A549 (cell line): Measurements from ENCODE around the gene GXYLT2. TPM values are rescaled to one million over a fixed set of nuclear protein-coding genes. Genes with fewer than 3 reads are reported as not detected.

Source experiments
- ATAC-seq, 2 experiments: fragments of 200-7000 bp in 1 of 2; fragments of >200 bp in 1 of 2; cut with Nextera tagmentation in 1 of 2; cut with Tn5 transposase in 1 of 2; 3 replicates each; pipeline versions ENCODE4 v1.8.0 to v1.9.1; 2018 to 2020; ENCODE audit warnings: mild to moderate bottlenecking in 1 of 2, moderate library complexity in 1 of 2
- CTCF ChIA-PET: fragments of 300-600 bp; sonication (Branson Sonifier 250); formaldehyde crosslinking; extraction: SDS; loops from one replicate; lab custom pipeline; 2021; ENCODE audit warnings: antibody characterized with exemption, inconsistent platforms; lab: Yijun Ruan, JAX
- POLR2A ChIA-PET: fragments of 350-600 bp; formaldehyde crosslinking; extraction: SDS; loops from one replicate; lab custom pipeline; 2021; ENCODE audit warnings: antibody characterized with exemption, inconsistent platforms; lab: Yijun Ruan, JAX
- DNase-seq, 2 experiments: peaks; one replicate each; pipeline versions ENCODE4 v3.0.0 to v3.0.0-alpha.2; 2011 to 2016; ENCODE audit warnings: low read depth in 1 of 2, low spot score in 1 of 2
- FAIRE-seq: peaks from 2 replicates; lab custom pipeline; 2011; peaks lifted over from hg19 to GRCh38; lab: Jason Lieb, UNC
- H3K27ac ChIP-seq, 2 experiments: fragments of >200 bp; sonication (Bioruptor Twin); formaldehyde crosslinking; 3 replicates each; pipeline ENCODE4 v1.5.1; 2016 to 2017
- H3K4me1 ChIP-seq: fragments of >200 bp; sonication (Bioruptor Twin); formaldehyde crosslinking; 3 replicates; pipeline ENCODE4 v1.6.1; 2016
- H3K4me2 ChIP-seq: fragments of >200 bp; sonication (Bioruptor Twin); formaldehyde crosslinking; 3 replicates; pipeline ENCODE4 v1.6.1; 2016
- H3K4me3 ChIP-seq: fragments of >200 bp; sonication (Bioruptor Twin); formaldehyde crosslinking; 3 replicates; pipeline ENCODE4 v1.5.1; 2016
- H3K9me3 ChIP-seq: fragments of >200 bp; sonication (Bioruptor Twin); formaldehyde crosslinking; 3 replicates; pipeline ENCODE4 v1.6.1; 2016
- BCL3 ChIP-seq: fragments of >200 bp; sonication (Bioruptor Twin); formaldehyde crosslinking; IDR thresholded peaks from 3 replicates; pipeline ENCODE4 v1.6.1; 2016
- CBX2 ChIP-seq: fragments of 200-600 bp; sonication (generic); IDR thresholded peaks from 2 replicates; pipeline ENCODE4 v1.6.1; 2016; ENCODE audit warnings: low read depth, mild to moderate bottlenecking, borderline replicate concordance
- EHF ChIP-seq: fragments of 250-450 bp; sonication (Bioruptor Pico); IDR thresholded peaks from 2 replicates; pipeline ENCODE4 v1.5.0; 2020; ENCODE audit warnings: mild to moderate bottlenecking
- ESRRA ChIP-seq: fragments of 150-350 bp; IDR thresholded peaks from 2 replicates; pipeline ENCODE4 v1.6.1; 2014; ENCODE audit warnings: mild to moderate bottlenecking, low read length, borderline replicate concordance
- GATA3 ChIP-seq: IDR thresholded peaks from 2 replicates; pipeline ENCODE4 v1.6.1; 2012; ENCODE audit warnings: borderline replicate concordance
- HDAC2 ChIP-seq: fragments of 200-600 bp; sonication (generic); IDR thresholded peaks from 2 replicates; pipeline ENCODE4 v1.6.1; 2016
- HOXB5 ChIP-seq: fragments of 250-450 bp; sonication (Bioruptor Pico); IDR thresholded peaks from 2 replicates; pipeline ENCODE4 v1.5.0; 2020; ENCODE audit warnings: mild to moderate bottlenecking, moderate library complexity
- JUNB ChIP-seq: fragments of >200 bp; sonication (Bioruptor Twin); formaldehyde crosslinking; IDR thresholded peaks from 2 replicates; pipeline ENCODE4 v1.6.1; 2016
- KDM1A ChIP-seq: fragments of 200-600 bp; sonication (generic); IDR thresholded peaks from 2 replicates; pipeline ENCODE4 v1.6.1; 2016; ENCODE audit warnings: low read depth, mild to moderate bottlenecking
- NFE2L2 ChIP-seq: fragments of 150-350 bp; conservative IDR thresholded peaks from 2 replicates; pipeline ENCODE4 v1.6.1; 2014; ENCODE audit warnings: low read length
- NPAS2 ChIP-seq: fragments of 250-450 bp; sonication (Bioruptor Pico); IDR thresholded peaks from 2 replicates; pipeline ENCODE4 v1.8.0; 2022; ENCODE audit warnings: mild to moderate bottlenecking, moderate library complexity, borderline replicate concordance
- POLR2A ChIP-seq: IDR thresholded peaks from 2 replicates; pipeline ENCODE4 v1.6.1; 2012; ENCODE audit warnings: mild to moderate bottlenecking, low read length
- POLR2AphosphoS2 ChIP-seq: conservative IDR thresholded peaks from 2 replicates; pipeline ENCODE4 v1.6.1; 2012; ENCODE audit warnings: low read length, improper control_type of control experiment, inconsistent platforms
- RCOR1 ChIP-seq: fragments of 150-350 bp; IDR thresholded peaks from 2 replicates; pipeline ENCODE4 v1.6.1; 2014; ENCODE audit warnings: antibody characterized with exemption, low read length, low read depth
- RFX5 ChIP-seq: fragments of 450-650 bp; IDR thresholded peaks from 2 replicates; pipeline ENCODE4 v1.7.1; 2014; ENCODE audit warnings: antibody characterized with exemption, mild to moderate bottlenecking, moderate library complexity
- RNF2 ChIP-seq: fragments of 200-600 bp; sonication (generic); IDR thresholded peaks from 2 replicates; pipeline ENCODE4 v1.6.1; 2016; ENCODE audit warnings: low read depth, mild to moderate bottlenecking, antibody characterized with exemption, moderate library complexity, borderline replicate concordance
- TFCP2L1 ChIP-seq: fragments of 250-450 bp; sonication (Bioruptor Pico); IDR thresholded peaks from 2 replicates; pipeline ENCODE4 v1.5.0; 2021; ENCODE audit warnings: mild to moderate bottlenecking
- ZC3H11A ChIP-seq: fragments of 450-650 bp; IDR thresholded peaks from 2 replicates; pipeline ENCODE4 v1.6.1; 2014; ENCODE audit warnings: antibody characterized with exemption, mild to moderate bottlenecking
- ZNF302 ChIP-seq: fragments of 250-450 bp; sonication (Bioruptor Pico); IDR thresholded peaks from 2 replicates; pipeline ENCODE4 v1.9.0; 2021; ENCODE audit warnings: inconsistent platforms, mild to moderate bottlenecking, moderate library complexity
- WGBS: methylation state at CpG from one replicate; pipeline ENCODE4 v1.1.6; 2017; ENCODE audit errors: missing lambda C conversion rate; 5-methylcytosine and 5-hydroxymethylcytosine counted together
- polyA plus RNA-seq, 4 experiments: library from polyadenylated mRNA; depleted of rRNA in 3 of 4; stranded (reverse); fragments of >200 nt; fragmentation: RNase III in 1 of 4; extraction: RNeasy Plus Mini Kit Qiagen cat#74134 plus additional on column Dnase treatment in 1 of 4; gene quantifications; 2 replicates in 3 of 4; 3 replicates in 1 of 4; pipeline ENCODE4 v1.2.3, GENCODE V29; 2011 to 2017
- TF ChIP-seq, protein P1 (sequence below): IDR thresholded peaks from 2 replicates; pipeline ENCODE4 v1.6.1; 2012
- TF ChIP-seq, protein P2 (sequence below): IDR thresholded peaks from 2 replicates; pipeline ENCODE4 v1.6.1; 2012; ENCODE audit warnings: low read depth, borderline replicate concordance

GXYLT2 gene
- polyA plus RNA-seq, 2 of the 4 experiments (the other 2 are of a cell fraction), result 1.9 to 3.3 TPM

DNA sequence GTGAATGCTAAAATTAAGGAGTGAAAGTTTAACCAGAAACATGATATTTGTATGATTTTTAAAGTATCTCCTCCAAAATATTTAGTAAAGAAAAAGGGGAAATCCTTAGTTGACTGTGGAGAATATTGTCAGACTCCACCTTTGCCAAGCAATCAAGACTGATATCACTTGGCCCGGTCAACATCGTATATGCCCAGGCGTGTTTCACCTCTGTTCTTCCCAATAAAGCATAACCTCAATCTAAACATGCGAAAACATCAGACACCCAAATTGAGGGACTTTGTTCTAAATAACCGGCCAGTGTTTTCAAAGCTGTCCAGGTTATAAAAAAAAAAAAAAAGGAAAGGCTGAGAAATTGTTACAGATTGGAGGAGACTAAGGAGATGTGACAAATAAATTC, 54.6 kb downstream of the GXYLT2 start:
- FAIRE-seq, result no peak
- POLR2A ChIA-PET, result no interaction called here

DNA sequence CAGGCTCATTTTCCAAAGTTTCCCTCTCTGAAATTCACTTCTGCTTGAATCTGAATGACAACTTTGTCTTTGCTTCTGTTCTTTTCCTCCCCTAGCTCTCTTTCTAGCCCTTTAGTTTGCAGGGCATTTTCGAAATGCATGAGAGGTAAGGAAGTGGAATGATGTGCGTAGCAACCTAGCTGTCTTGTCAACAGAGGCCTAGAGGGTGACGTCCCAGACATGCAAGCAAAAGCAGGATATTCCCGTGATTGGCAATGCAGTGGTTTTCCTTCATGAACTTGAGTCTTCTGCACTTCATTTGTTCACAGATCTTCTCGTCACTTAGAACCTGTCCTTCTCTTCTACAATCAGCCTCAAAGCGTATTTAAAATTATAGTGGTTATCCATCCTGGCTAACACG, 56.9 kb downstream of the GXYLT2 start:
- WGBS, result 90% methylated on average over 7 of the region's 7 CpGs
- TF ChIP-seq EHF (CRISPR knock-in tag) (no peak), CBX2 (no peak), GATA3 (no peak), POLR2A (no peak), HOXB5 (no peak), RFX5 (no peak), KDM1A (no peak), ZNF302 (CRISPR knock-in tag) (no peak), ESRRA (no peak), RNF2 (no peak), POLR2AphosphoS2 (no peak)
- TF ChIP-seq, protein P1, sequence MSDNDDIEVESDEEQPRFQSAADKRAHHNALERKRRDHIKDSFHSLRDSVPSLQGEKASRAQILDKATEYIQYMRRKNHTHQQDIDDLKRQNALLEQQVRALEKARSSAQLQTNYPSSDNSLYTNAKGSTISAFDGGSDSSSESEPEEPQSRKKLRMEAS, result no peak
- no peak for DNase-seq
- ChIA-PET CTCF (interaction anchor here (1.0 to 1.8 kb wide), 5 partner anchors 16 to 141 kb away, joined by 3 to 5 read pairs (median 3); no protein-coding TSS in a partner anchor), POLR2A (no interaction called here)
- Histone ChIP-seq H3K27ac (no peak overlapping the region), H3K4me3 (no peak overlapping the region), H3K9me3 (no peaks in the 10 kb centered on the region), H3K4me2 (no peak overlapping the region), H3K4me1 (peaks cover 7% of the 10 kb centered on the region; the same call in 2 of the 3 replicates)
- ATAC-seq, result no peak
- FAIRE-seq, result no peak

More for the DNA sequence above, 54.6 kb downstream of the GXYLT2 start:
- Histone ChIP-seq H3K4me1 (peaks cover 13% of the 10 kb centered on the region; the same call in 2 of the 3 replicates), H3K27ac (no peak overlapping the region), H3K4me3 (no peak overlapping the region), H3K9me3 (no peaks in the 10 kb centered on the region), H3K4me2 (no peak overlapping the region)
- WGBS, result 94% methylated on average over 5 of the region's 5 CpGs
- no peak for TF ChIP-seq RFX5
- no peak for TF ChIP-seq HDAC2
- no peak for TF ChIP-seq JUNB
- no peak for TF ChIP-seq ZC3H11A
- TF ChIP-seq CBX2, result no peak
- no peak for TF ChIP-seq TFCP2L1
- TF ChIP-seq RCOR1, result no peak
- no peak for TF ChIP-seq ESRRA
- TF ChIP-seq NFE2L2, result no peak
- ATAC-seq (no peak), DNase-seq (no peak)
- CTCF ChIA-PET, result interaction anchor here (0.9 to 2.5 kb wide), 5 partner anchors 11 to 144 kb away, joined by 3 to 13 read pairs (median 4); no protein-coding TSS in a partner anchor

- WGBS, result 79% methylated on average over 8 of the region's 8 CpGs
- no peak for TF ChIP-seq BCL3
- no peak for TF ChIP-seq NFE2L2
- TF ChIP-seq, protein P2, sequence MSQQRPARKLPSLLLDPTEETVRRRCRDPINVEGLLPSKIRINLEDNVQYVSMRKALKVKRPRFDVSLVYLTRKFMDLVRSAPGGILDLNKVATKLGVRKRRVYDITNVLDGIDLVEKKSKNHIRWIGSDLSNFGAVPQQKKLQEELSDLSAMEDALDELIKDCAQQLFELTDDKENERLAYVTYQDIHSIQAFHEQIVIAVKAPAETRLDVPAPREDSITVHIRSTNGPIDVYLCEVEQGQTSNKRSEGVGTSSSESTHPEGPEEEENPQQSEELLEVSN, result no peak
- no peak for TF ChIP-seq NPAS2 (CRISPR knock-in tag)
- no peak overlapping the region for H3K4me2 ChIP-seq
- CTCF ChIA-PET, result interaction anchor here (0.8 to 2.2 kb wide), 4 partner anchors 108 to 554 kb away, joined by 3 to 7 read pairs (median 4); no protein-coding TSS in a partner anchor
- POLR2A ChIA-PET, result no interaction called here
- no peak for ATAC-seq
- H3K9me3 ChIP-seq, result no peaks in the 10 kb centered on the region
- DNase-seq, result no peak
- no peak overlapping the region for H3K27ac ChIP-seq
- no peak for FAIRE-seq
- H3K4me3 ChIP-seq, result no peak overlapping the region
- peaks cover 7% of the 10 kb centered on the region; the same call in 2 of the 3 replicates for H3K4me1 ChIP-seq
These were observed 60.1 kb downstream of the GXYLT2 start for GRCh38 chr3:72947715-72948490.
